ENCODE data around the gene RASD2. TPM values are rescaled to one million over a fixed set of nuclear protein-coding genes. Genes with fewer than 3 reads are reported as not detected.
A peak's percentile ranks its signal among the peaks of the same experiment; 100 is the strongest.

The RASD2 gene
- total and polyA plus RNA-seq, 10 of the 15 experiments (the other 5 are each of a cell fraction or from before 2014, with no cell fraction given) = 0.03 TPM; not detected in 9

GRCh38 chr22:35551549-35552177 is 11.0 kb downstream of the RASD2 start:
- ATAC-seq = no peak
- ChIA-PET POLR2A (no interaction called here), SMC1A (ENCODE audit: uncharacterized antibody, unreplicated experiment) (interaction anchor here (0.5 kb wide), 1 partner anchor 83 kb away, joined by 3 read pairs; no protein-coding TSS in a partner anchor), CTCF (interaction anchor here (1.1 to 1.8 kb wide), 2 partner anchors 32 to 201 kb away, joined by 3 to 4 read pairs; no protein-coding TSS in a partner anchor), RAD21 (ENCODE audit: unreplicated experiment) (no interaction called here)
- Histone ChIP-seq H3K79me2 (ENCODE audit: control insufficient read depth, insufficient read depth, low read length) (no peaks in the 10 kb centered on the region), H3K4me1 (ENCODE audit: control insufficient read depth, insufficient read depth, low read length) (peaks cover 4% of the 10 kb centered on the region), H3K4me3 (no peak overlapping the region), H3K9me3 (replicated peaks; ENCODE audit: control insufficient read depth, insufficient read depth, low read length) (no peaks in the 10 kb centered on the region), H3K27ac (ENCODE audit: control insufficient read depth, insufficient read depth) (no peak overlapping the region), H4K20me1 (ENCODE audit: control insufficient read depth, insufficient read depth) (no peaks in the 10 kb centered on the region), H3K36me3 (ENCODE audit: control insufficient read depth in 2 of 2, insufficient read depth in 2 of 2, low read length in 1 of 2) (no peaks in the 10 kb centered on the region), H3K9ac (ENCODE audit: control insufficient read depth, insufficient read depth, low read length) (no peak overlapping the region), H3K4me2 (ENCODE audit: control insufficient read depth, insufficient read depth) (no peak overlapping the region), H3K27me3 (replicated peaks in 1 of 2; ENCODE audit: control insufficient read depth in 2 of 2, insufficient read depth in 2 of 2, low read length in 1 of 2) (peaks cover 0 to 3% of the 10 kb centered on the region in 2 experiments; a peak in 3 of 4 replicates), H2AFZ (ENCODE audit: control insufficient read depth, low read depth, low read length) (no peak overlapping the region)
- TF ChIP-seq POU2F2 (IDR thresholded peaks at IDR 0.05; ENCODE audit: borderline replicate concordance, low read depth, low read length) = no peak
- BruUV-seq (replicated peaks) = no TSS peak
- intact Hi-C loops (cut with micrococcal nuclease; ENCODE audit: unreplicated experiment) = no loop called here
- FAIRE-seq = no peak
- WGBS (ENCODE audit: insufficient coverage, insufficient replicate concordance, low lambda C conversion rate, missing lambda C conversion rate) = 63% methylated on average over 43 of the region's 43 CpGs
- DNase-seq (ENCODE audit: low read depth, low spot score) = no peak
- in situ Hi-C loops (cut with MboI) = no loop called here

- no TSS peak for BruUV-seq (replicated peaks)
- H2AFZ ChIP-seq (ENCODE audit: control insufficient read depth, low read depth, low read length) = no peak overlapping the region
- H3K4me3 ChIP-seq = no peak overlapping the region
- H3K27me3 ChIP-seq (replicated peaks in 1 of 2; ENCODE audit: control insufficient read depth in 2 of 2, insufficient read depth in 2 of 2, low read length in 1 of 2) = peaks cover 0 to 3% of the 10 kb centered on the region in 2 experiments; a peak in 3 of 4 replicates
- intact Hi-C loops (cut with micrococcal nuclease; ENCODE audit: unreplicated experiment) (no loop called here), in situ Hi-C loops (cut with MboI) (no loop called here)
- ChIA-PET POLR2A (interaction anchor here (0.5 kb wide), 1 partner anchor 86 kb away, joined by 4 read pairs; no protein-coding TSS in a partner anchor), SMC1A (ENCODE audit: uncharacterized antibody, unreplicated experiment) (interaction anchor here (0.5 kb wide), 1 partner anchor 84 kb away, joined by 3 read pairs; no protein-coding TSS in a partner anchor), RAD21 (ENCODE audit: unreplicated experiment) (no interaction called here), CTCF (interaction anchor here (0.6 to 1.8 kb wide), 2 partner anchors 31 to 73 kb away, joined by 3 to 4 read pairs; no protein-coding TSS in a partner anchor)
- H3K9me3 ChIP-seq (replicated peaks; ENCODE audit: control insufficient read depth, insufficient read depth, low read length) = no peaks in the 10 kb centered on the region
- no peak overlapping the region for H3K27ac ChIP-seq (ENCODE audit: control insufficient read depth, insufficient read depth)
- no peaks in the 10 kb centered on the region for H3K36me3 ChIP-seq (ENCODE audit: control insufficient read depth in 2 of 2, insufficient read depth in 2 of 2, low read length in 1 of 2)
- DNase-seq (ENCODE audit: low read depth, low spot score) (no peak), ATAC-seq (peak; percentile 84), FAIRE-seq (no peak)
- no peaks in the 10 kb centered on the region for H4K20me1 ChIP-seq (ENCODE audit: control insufficient read depth, insufficient read depth)
- 8% methylated on average over 12 of the region's 13 CpGs for WGBS (ENCODE audit: insufficient coverage, insufficient replicate concordance, low lambda C conversion rate, missing lambda C conversion rate)
- H3K4me2 ChIP-seq (ENCODE audit: control insufficient read depth, insufficient read depth) = no peak overlapping the region
- peaks cover 4% of the 10 kb centered on the region for H3K4me1 ChIP-seq (ENCODE audit: control insufficient read depth, insufficient read depth, low read length)
- H3K9ac ChIP-seq (ENCODE audit: control insufficient read depth, insufficient read depth, low read length) = no peak overlapping the region
- H3K79me2 ChIP-seq (ENCODE audit: control insufficient read depth, insufficient read depth, low read length) = no peaks in the 10 kb centered on the region
- TF ChIP-seq NR2C1 (IDR thresholded peaks at IDR 0.05) (no peak), SP1 (IDR thresholded peaks at IDR 0.05; ENCODE audit: low read depth, low read length) (peak; percentile 28), MYC (IDR thresholded peaks at IDR 0.05; ENCODE audit: insufficient read depth, insufficient read length, insufficient replicate concordance, low read length, severe bottlenecking) (no peak), CBX3 (IDR thresholded peaks at IDR 0.05; ENCODE audit: borderline replicate concordance, low read depth) (no peak), ESRRA (IDR thresholded peaks at IDR 0.05; ENCODE audit: low read length) (no peak), NR2F1 (conservative IDR thresholded peaks at IDR 0.05) (no peak), ZNF384 (IDR thresholded peaks at IDR 0.05; ENCODE audit: borderline replicate concordance, low read depth, low read length) (no peak), WRNIP1 (IDR thresholded peaks at IDR 0.05; ENCODE audit: borderline replicate concordance, low read depth, low read length) (no peak), REST (IDR thresholded peaks at IDR 0.05; ENCODE audit: low read depth, low read length) (no peak)
- TF ChIP-seq, protein P1, sequence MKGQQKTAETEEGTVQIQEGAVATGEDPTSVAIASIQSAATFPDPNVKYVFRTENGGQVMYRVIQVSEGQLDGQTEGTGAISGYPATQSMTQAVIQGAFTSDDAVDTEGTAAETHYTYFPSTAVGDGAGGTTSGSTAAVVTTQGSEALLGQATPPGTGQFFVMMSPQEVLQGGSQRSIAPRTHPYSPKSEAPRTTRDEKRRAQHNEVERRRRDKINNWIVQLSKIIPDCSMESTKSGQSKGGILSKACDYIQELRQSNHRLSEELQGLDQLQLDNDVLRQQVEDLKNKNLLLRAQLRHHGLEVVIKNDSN (IDR thresholded peaks at IDR 0.05; ENCODE audit: borderline replicate concordance, extremely low read length, insufficient read depth, low read depth, low read length) = no peak
These were observed 11.7 kb downstream of the RASD2 start for GRCh38 chr22:35552196-35552842.

All from GM12878 (cell line).